HL-60/S4 treated with phorbol 12-myristate 13-acetate at 8.2 ng/mL for 4 days and 3 days (cell line): Measurements from ENCODE around the gene SEZ6.

ENCODE experiments used
- in situ Hi-C: fragments of 300-500 bp; cut with MboI; formaldehyde crosslinking; loops from 2 replicates; pipeline ENCODE4 v1.15.0; 2022; ENCODE audit warnings: low sequenced_read_pairs

The SEZ6 gene

DNA sequence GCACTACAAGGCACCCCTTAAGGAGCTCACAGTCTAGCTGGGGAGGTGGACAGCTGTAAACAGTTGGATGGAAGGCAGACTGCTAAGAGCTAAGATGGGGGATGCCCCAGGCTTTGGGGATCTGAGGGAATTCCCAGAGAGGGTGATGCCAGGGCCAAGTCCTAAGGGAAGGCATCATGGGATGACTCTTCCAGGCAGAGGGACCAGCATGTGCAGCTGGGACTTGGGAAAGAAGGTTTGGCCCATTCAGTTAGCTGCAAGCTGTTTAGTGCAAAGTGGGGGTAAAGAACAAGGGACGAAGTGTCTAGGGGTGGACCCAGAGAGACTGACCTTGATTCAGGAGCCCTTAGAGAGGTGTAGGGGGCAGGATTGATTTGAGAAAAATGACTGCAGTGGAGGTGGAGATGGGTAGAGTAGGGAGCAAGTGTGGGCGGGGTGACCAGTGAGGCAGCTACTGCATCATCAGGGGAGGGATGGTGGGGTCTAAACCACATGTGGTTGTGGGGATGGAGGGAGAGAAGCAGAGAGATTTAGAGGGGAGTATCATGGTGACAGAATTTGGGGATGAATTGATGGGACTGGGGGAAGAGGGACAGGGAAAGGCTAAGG lies 27.4 kb downstream of the SEZ6 start:
- in situ Hi-C loops, result no loop called here

DNA sequence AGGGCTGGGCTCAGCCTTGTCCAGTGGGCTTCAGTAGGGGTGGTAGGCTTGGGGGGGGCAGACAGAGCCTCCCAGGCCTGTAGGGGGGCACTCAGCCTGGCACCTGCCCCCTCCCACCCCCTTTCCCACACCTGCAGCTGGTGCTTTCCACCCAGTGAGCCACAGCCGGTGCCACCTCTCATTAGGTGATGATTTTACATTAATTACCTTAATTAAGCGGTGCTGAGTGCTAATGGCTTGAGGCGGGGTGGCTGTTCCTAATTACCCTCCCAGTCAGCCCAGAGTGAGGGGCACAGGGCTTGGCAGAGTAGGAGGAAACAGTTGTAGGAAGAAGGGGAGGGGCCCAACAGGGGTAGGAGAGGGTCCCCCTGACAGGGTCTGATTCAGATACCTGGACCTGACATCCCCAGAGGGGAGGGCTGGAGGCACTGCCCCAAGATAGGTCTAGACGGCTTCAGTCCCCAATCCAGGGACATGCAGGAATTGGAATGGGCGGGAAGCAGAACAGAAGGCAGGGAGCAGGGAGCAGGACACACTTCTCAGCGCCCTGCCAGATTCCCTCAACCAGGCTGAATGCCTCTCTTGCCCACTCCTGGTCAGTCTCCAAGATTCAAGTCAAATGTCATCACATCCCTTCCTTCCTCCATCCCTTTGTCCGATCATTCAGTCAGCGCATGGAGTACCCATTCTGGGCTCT lies 28.0 kb downstream of the SEZ6 start:
- in situ Hi-C loops, result no loop called here

- in situ Hi-C loops, result no loop called here
Observed at GRCh38 chr17:28975646-28976045, 30.2 kb downstream of the SEZ6 start.

- in situ Hi-C loops, result no loop called here
Observed at GRCh38 chr17:28975031-28975430, 30.8 kb downstream of the SEZ6 start.

DNA sequence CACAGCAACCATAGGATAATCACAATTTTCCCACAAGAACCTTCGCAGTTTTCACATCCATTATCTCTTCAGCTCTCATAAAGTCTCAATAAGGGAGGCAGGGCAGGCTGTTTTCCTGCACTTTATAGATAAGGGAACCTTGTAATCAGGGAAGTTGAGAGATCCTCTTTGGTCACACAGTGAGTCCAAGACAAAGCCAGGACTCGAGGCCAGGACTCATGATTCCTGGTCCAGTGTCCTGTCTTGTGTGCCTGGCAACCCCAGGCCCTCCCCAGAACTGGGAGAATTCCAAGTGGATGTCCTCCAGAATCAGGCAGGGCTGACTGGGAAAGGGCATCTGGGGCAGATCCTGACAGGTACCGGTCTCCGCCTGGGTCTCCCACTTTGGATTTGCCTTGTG lies 31.4 kb downstream of the SEZ6 start:
- in situ Hi-C loops, result no loop called here

GRCh38 chr17:28973425-28973824 lies 32.4 kb downstream of the SEZ6 start:
- in situ Hi-C loops, result no loop called here

DNA sequence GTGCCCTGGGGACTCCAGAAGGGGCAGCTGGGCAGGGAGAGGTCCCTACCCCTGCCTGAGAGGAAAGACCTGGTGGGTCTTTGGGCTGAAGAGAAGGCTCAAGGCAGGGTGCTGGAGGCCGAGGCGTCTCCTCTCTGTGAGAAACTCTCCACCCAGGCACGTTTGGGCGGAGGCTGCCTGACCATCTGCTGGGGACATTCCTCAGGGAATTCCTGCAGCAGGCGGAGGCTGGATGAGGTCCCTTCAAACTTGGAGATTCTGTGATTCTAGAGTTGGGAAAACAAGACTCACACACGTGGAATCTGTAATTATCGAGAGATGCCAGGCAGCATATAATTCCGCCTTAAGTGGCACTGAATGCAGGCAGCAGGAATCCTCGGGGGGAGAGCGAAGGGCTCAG lies 33.4 kb downstream of the SEZ6 start:
- in situ Hi-C loops, result no loop called here

DNA sequence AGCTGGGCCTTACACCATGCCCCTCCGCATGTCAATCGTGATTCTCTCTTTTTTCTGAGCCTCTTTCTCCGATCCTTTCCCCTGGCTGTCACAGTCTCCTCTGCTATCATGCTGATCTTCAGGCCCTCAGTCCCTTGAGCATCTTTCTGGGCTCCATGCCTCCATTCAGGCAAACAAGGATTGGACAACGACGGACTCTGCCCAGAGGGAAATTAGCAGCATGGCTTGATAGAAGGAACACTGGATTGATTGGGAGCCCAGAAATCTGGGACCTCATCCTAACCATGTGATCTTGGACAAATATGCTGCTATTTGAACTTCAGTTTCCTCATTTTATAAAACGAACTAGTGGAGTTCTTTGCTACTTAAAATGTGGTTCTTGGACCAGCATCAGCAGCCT lies 35.0 kb downstream of the SEZ6 start:
- in situ Hi-C loops, result no loop called here

DNA sequence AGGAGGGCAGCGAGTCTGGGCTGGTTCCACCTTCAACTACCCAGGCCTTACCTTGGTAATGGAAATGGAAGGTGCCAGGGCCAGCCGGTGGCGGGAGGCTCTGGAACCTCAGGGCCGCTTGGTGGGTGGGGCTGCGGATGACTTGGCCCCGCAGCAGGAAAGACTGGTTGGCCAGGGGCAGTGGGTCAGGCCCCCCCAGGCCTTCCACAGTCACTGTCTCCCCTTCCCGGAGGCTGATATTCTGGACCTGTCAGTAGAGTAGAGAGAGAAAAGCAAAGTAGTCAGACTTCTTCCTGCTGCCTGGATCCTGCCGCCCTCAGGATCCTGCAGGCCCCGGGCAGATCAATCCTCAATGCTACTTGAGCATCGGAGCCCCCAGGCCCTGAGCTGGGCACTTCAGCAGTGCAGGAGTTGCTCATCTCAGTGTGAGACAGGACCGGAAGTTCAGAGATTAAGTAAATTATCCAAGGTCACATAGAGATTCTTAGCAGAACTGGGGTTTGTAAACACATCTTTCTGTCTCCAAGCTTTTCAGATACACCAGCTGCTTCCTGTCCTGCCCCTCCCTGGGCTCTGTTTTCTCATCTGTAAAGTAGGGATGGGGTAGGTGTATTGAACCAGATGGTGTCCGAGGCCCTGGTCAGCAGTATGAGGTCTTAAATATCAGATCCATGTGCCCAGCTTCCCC lies 36.0 kb downstream of the SEZ6 start:
- in situ Hi-C loops, result loop anchor here (10.0 kb wide), 1 partner anchor 155 kb away; no protein-coding TSS in a partner anchor

DNA sequence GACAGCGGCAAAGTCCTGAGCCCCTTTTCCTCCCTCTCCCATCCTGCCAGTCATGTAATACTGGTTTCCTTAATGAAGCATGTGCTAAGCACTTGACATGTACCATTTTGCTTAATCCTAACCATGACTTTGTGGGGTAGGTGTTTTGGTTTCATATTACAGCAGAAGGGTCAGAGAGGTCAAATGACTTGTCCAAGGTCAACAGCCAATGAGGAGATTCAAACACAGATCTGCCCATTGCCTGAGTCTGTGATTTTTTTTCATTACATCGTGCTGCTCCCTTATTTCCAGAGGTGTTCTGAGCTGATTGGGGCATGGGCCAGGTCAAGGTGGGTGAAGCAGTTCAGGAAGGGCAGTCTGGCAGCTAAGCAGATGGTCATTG lies 36.9 kb downstream of the SEZ6 start:
- in situ Hi-C loops, result loop anchor here (10.0 kb wide), 1 partner anchor 156 kb away; no protein-coding TSS in a partner anchor

DNA sequence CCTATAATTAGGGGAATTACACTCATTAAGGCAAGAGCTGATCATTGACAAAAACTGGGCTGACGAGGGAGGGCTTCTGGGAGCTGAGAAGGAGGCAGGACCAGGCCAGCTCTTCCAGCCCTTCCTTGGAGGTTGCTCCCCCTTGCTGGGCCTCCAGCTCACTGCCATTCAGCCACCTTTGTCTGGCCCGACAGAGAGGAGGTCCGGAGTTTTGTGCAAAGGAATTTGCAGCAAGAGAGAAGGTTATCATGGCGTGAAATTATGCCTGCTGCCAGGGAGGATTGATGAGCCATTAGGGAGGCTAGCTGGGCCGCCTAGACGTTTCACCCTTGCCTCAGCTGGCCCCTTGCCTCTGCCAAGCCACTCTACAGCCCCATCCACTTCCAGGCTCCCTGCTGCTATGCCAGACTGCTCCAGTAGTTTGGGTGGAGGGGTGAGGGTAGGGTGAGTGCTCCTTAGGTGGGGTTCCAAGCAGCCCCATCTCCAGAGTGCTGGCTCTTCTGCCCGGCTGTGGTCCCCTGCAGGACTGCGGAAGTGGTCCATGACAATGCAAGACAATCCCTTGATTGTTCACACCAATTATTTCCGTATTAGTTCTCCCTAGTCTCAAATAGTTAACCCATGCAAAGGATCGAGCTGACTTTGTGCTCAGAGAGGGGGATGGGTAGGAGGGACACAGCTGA lies 37.5 kb downstream of the SEZ6 start:
- in situ Hi-C loops, result loop anchor here (10.0 kb wide), 1 partner anchor 156 kb away; no protein-coding TSS in a partner anchor

DNA sequence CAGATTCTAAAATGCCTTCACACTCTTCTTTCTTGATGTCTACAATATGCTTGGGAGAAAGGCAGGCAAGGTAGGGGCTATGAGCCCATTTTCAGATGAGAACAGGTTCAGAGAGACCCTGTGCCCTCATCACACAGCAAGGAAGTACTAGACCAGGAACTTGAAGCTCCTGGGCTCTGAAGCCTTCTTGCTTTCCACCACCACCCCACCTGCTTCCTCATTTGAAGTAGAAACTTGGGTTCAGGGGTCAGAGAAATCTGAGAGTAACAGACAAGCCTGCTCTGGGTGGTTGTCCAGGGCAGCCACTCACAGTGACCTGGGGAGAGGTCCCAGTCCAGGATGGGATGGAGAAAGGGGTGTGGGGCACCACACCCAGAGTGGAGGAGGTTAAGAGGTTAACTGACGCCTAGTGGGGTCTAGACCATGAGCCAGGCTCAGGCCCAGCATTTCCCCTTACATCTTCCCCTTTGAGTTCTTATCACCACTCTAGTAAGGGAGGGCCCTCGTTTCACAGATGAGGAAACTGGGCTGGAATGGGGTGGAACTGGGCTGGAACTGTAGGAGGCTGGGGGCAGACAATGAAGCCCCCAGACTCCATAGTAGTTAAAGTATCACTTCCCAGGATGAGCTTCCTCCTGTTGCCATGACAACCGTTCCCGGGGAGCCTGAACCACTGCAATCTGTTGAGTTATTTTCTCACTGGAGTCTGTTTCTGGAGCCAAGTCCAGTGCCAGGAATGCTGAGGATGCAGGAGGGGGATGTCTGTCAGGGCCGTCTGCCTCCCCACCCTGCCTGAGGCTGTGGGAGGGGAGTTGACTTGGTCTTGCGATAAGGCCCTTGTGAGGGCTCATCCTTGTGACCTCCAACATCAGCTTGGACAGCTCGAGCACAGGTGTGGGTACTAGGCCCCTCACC lies 38.4 kb downstream of the SEZ6 start:
- in situ Hi-C loops, result loop anchor here (10.0 kb wide), 1 partner anchor 157 kb away; no protein-coding TSS in a partner anchor

DNA sequence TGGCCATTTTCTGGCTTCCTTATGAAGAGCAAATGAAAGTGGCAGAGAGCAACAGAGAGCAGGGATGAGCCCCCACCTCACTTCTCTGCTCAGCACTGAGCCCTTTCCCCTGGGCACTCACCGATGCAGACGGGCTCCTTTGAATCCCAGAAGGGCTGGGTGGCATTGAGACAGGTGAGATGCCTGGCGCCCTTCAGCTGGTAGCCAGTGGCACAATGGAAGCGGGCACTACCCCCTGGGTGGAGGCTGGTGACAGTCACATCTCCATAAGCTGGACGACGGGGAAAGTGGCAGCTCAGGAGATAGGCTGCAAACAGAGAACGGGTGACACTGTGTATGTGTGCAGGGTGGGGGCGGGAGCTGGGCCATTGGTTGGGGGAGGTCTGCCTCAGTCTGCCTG lies 42.0 kb downstream of the SEZ6 start:
- in situ Hi-C loops, result loop anchor here (10.0 kb wide), 1 partner anchor 161 kb away; no protein-coding TSS in a partner anchor

DNA sequence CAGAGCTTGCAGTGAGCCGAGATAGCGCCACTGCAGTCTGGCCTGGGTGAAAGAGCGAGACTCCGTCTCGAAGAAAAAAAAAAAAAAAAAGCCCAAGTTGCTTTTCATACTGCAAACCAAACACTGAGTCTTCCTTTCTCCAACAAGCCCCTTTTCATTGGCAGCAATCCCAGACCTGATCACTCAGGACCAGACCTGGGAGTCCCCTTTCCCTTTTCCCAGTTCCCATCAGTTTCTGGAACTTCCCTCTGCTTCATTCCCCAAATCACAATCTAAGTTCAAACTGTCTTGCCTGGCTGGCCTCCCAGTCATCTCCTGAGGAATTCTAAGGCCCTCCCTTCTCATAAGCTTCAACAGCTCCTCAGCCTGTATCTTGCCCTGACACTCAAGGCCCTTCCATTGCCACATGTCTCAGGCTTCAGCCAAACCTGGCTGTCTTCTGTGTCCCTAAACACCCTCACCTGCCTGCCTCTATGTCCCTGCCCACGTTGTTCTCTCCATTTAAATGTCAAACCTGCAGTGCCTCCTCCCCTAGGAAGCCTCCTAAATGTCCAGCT lies 42.7 kb downstream of the SEZ6 start:
- in situ Hi-C loops, result loop anchor here (10.0 kb wide), 1 partner anchor 162 kb away; no protein-coding TSS in a partner anchor

DNA sequence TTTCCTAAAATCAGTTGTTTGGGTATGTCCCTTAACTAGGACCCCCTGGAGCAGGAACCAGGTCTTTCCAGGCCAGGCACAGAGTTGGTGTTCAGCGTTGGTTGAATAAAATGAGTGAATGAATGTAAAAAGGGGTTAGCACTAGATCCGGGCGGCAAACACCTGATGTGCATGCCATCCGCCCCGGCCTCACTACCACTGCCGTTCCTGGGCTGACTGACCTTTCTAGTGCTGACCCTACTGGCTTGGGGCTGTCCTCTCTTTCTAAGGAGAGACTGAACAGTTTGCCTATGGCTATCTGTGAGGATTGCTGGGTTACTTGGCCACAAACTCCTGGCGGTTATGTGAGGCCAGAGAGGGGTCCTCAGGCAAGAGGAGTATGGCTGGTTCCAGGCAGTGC lies 44.4 kb downstream of the SEZ6 start:
- in situ Hi-C loops, result loop anchor here (10.0 kb wide), 1 partner anchor 163 kb away; no protein-coding TSS in a partner anchor

DNA sequence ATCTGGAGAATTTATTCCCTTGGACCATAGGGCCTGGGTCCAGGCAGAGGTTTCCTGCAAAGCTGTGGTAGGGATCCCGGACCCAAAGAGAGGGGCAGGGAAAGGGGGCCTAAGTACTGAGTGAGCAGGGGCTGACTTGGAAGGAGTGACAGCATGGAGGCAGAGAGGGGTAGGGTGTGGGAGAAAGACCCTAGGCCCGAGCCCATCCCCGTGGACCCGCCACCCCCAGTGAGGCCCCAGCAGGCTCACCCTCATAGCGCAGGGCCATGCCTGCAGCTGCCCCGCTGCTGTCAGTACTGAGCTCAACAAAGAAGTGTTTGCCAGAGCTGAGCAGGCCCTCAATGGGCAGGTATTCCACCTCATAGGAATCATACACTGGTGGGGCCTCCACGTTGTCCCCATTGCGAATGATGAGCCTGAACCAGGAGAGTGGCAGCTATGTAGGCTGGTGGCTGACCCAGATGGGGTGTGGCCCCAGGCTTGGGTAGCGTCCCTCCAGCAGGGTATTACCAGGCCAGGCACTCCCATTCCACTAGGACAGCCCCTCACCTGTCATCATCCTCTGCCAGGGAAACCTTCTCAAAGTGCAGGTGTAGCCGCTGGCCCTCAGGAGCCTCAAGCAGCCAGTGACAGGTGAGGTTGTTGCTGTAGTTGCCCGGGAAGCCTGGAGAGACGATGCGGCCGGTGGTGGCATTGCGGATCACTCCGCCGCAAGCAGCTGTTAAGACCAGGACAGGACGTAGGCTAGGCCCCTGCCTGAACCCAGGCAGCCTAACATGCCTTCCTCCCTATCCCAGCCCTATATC lies 45.4 kb downstream of the SEZ6 start:
- in situ Hi-C loops, result loop anchor here (10.0 kb wide), 1 partner anchor 164 kb away; no protein-coding TSS in a partner anchor

DNA sequence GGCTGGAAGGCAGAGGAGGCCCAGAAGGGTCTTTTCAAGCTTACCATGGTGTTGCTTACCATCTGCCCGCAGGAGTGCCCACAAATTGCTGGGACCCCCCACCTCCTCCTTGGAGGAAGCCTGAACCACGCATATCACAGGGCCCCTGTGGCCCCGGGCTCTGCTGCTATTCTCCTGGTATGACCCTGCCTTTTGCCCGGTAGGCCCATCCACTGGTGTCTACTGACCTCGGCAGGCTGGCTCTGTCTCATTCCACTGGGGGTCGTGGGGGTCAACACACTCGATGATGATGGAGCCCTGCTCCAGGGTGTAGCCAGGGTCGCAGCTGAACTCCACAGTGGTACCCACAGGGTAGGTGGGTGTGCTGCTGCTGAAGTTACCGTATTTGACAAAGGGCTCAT lies 46.4 kb downstream of the SEZ6 start:
- in situ Hi-C loops, result no loop called here

DNA sequence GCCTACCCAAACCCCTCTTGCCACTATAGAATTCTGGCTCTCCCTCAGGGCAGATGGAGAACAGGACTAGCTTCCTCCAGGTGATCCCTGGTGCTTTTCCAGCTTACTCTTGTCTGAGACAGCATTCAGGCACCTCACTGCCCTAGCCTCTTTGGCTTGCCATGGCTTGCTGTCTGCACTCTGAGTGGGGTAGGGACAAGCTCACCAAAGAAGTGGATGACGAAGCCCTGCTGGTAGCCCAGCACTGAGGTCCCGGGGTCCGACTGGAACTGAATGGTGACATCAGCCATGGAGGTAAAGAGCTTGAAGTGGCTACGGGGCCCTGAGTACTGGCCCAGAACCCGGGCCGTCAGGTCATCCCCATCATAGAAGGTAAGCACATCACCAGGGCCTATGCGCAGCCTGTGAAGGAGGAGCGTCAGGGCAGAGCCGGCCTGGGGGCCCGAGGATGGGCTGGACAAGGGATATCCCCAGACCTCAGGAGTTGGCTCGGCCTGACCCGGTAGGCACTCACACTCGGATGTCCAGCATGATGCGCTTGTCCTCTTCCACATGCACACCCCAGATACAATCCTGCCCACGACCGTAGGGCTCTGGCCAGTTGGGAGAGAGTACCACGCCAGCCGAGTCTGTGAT lies 46.9 kb downstream of the SEZ6 start:
- in situ Hi-C loops, result no loop called here

DNA sequence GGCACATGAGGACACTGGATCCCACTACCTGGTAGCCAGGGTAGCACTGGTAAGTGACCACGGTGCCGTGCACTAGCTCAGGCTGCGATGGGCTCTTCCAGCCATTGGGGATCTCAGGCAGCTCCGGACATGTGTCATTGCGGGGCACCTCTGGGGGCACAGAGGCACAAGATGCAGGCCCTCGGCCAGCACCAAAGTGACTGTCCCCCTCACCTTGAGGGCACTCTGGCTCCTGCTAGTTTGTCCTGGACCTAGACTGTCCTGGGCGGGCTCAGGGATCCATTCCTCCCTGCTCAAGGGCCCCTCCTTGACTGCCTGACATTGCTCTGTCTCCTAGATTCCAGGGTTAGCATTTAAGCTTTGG lies 47.9 kb downstream of the SEZ6 start:
- in situ Hi-C loops, result no loop called here
